DOHH2 (cell line): Measurements from ENCODE around the gene WWOX.

ENCODE experiments used
- CTCF ChIP-seq: fragments of 200-600 bp; sonication (generic); IDR thresholded peaks from one replicate; pipeline ENCODE4 v1.5.1; 2014; ENCODE audit warnings: antibody characterized with exemption, mild to moderate bottlenecking, low read depth, low read length; ENCODE audit not compliant: poor library complexity, severe bottlenecking
- EZH2phosphoT487 ChIP-seq: fragments of 200-600 bp; sonication (generic); IDR thresholded peaks from 2 replicates; pipeline ENCODE4 v1.6.1; 2017; ENCODE audit warnings: borderline replicate concordance, mild to moderate bottlenecking, antibody characterized with exemption, low read length, moderate library complexity, mixed read lengths

DNA sequence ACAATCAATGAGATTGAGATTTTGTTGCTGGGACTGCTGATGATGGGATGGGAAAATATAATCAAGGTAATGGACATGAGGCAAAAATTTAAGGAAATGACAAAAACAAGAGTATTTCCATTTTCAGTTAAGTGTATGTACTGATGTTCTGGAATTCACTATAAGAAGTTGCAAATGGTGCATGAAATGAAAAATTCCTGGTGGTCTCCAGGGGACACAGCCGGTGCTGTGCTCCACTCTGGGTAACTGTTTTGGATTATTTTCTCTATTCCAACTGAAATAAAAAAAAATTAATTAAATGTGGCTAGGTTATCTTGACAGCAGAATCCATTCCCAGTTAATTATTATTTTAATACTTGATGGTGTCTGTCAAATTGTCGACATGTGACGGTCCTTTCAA, 305.6 kb downstream of the WWOX start:
- TF ChIP-seq CTCF, result no peak
- TF ChIP-seq EZH2phosphoT487, result no peak
